GM23248 (cell line): ENCODE measurements around the gene ASPHD2. TPM values are rescaled to one million over a fixed set of nuclear protein-coding genes. Genes with fewer than 3 reads are reported as not detected.

Experiments
- DNase-seq: peaks from one replicate; pipeline ENCODE4 v3.0.0-alpha.2; 2015
- H2AFZ ChIP-seq: fragments of 200-600 bp; sonication (generic); 2 replicates; pipeline ENCODE4 v1.6.1; 2016; ENCODE audit warnings: antibody characterized with exemption
- H3F3A ChIP-seq: fragments of 200-600 bp; sonication (generic); 2 replicates; pipeline ENCODE4 v1.6.1; 2016; ENCODE audit warnings: mild to moderate bottlenecking, antibody characterized with exemption, mixed run types; ENCODE audit not compliant: insufficient read depth
- H3K27ac ChIP-seq: fragments of 200-600 bp; sonication (generic); 2 replicates; pipeline ENCODE4 v1.5.1; 2016; ENCODE audit warnings: mild to moderate bottlenecking
- H3K27me3 ChIP-seq: fragments of 200-600 bp; sonication (generic); replicated peaks from 2 replicates; pipeline ENCODE4 v1.6.1; 2016; ENCODE audit warnings: mild to moderate bottlenecking; ENCODE audit not compliant: insufficient read depth
- H3K36me3 ChIP-seq: fragments of 200-600 bp; sonication (generic); 2 replicates; pipeline ENCODE4 v1.6.1; 2016; ENCODE audit warnings: low read depth, mild to moderate bottlenecking
- H3K4me1 ChIP-seq: fragments of 200-600 bp; sonication (generic); 2 replicates; pipeline ENCODE4 v1.6.1; 2016; ENCODE audit warnings: mild to moderate bottlenecking; ENCODE audit not compliant: insufficient read depth
- H3K4me2 ChIP-seq: fragments of 200-600 bp; sonication (generic); one replicate; pipeline ENCODE4 v1.6.1; 2016; ENCODE audit warnings: mild to moderate bottlenecking; ENCODE audit not compliant: unreplicated experiment
- H3K4me3 ChIP-seq: fragments of 200-600 bp; sonication (generic); 2 replicates; pipeline ENCODE4 v1.5.1; 2016; ENCODE audit warnings: mild to moderate bottlenecking
- H3K79me2 ChIP-seq: fragments of 200-600 bp; sonication (generic); 2 replicates; pipeline ENCODE4 v1.6.1; 2016; ENCODE audit warnings: mild to moderate bottlenecking; ENCODE audit not compliant: insufficient read depth
- H3K9ac ChIP-seq: fragments of 200-600 bp; sonication (generic); 2 replicates; pipeline ENCODE4 v1.6.1; 2016; ENCODE audit warnings: mild to moderate bottlenecking
- H3K9me2 ChIP-seq: fragments of 200-600 bp; sonication (generic); 2 replicates; pipeline ENCODE4 v1.6.1; 2016; ENCODE audit warnings: mixed run types, mild to moderate bottlenecking, moderate library complexity; ENCODE audit not compliant: insufficient read depth
- H3K9me3 ChIP-seq: fragments of 200-600 bp; sonication (generic); one replicate; pipeline ENCODE4 v1.6.1; 2017; ENCODE audit warnings: low read depth
- H4K20me1 ChIP-seq: fragments of 200-600 bp; sonication (generic); 2 replicates; pipeline ENCODE4 v1.6.0; 2016; ENCODE audit not compliant: insufficient read depth
- EZH2 ChIP-seq: fragments of 200-600 bp; sonication (generic); IDR thresholded peaks from 2 replicates; pipeline ENCODE4 v1.6.1; 2018; ENCODE audit warnings: antibody characterized with exemption, mild to moderate bottlenecking; ENCODE audit not compliant: insufficient read depth, poor library complexity, severe bottlenecking
- EZH2phosphoT487 ChIP-seq: fragments of 200-600 bp; sonication (generic); IDR thresholded peaks from 2 replicates; pipeline ENCODE4 v1.6.1; 2018; ENCODE audit warnings: antibody characterized with exemption, moderate library complexity, mild to moderate bottlenecking, low read depth; ENCODE audit not compliant: insufficient read depth
- WGBS, 2 experiments: methylation state at CpG; one replicate each; pipeline ENCODE4 v1.1.6; 2015 to 2017; ENCODE audit warnings: low lambda C conversion rate in 2 of 2, low coverage in 1 of 2; ENCODE audit errors: missing lambda C conversion rate in 2 of 2; 5-methylcytosine and 5-hydroxymethylcytosine counted together
- in situ Hi-C: fragments of 300-500 bp; cut with MboI; formaldehyde crosslinking; loops from 2 replicates; pipeline ENCODE4 v1.15.0; 2020
- polyA plus RNA-seq: library from polyadenylated mRNA; unstranded; fragments of >200 nt; fragmentation: Nextera tagmentation; extraction: Ambion mirVana; gene quantifications from 2 replicates; pipeline ENCODE4 v1.2.1, GENCODE V29; 2016
- total RNA-seq: library from RNA; depleted of rRNA; stranded (reverse); fragments of >200 nt; shearing (Covaris generic); gene quantifications from 2 replicates; pipeline ENCODE4 v1.2.3, GENCODE V29; 2014; rRNA removed

ASPHD2 gene, protein sequence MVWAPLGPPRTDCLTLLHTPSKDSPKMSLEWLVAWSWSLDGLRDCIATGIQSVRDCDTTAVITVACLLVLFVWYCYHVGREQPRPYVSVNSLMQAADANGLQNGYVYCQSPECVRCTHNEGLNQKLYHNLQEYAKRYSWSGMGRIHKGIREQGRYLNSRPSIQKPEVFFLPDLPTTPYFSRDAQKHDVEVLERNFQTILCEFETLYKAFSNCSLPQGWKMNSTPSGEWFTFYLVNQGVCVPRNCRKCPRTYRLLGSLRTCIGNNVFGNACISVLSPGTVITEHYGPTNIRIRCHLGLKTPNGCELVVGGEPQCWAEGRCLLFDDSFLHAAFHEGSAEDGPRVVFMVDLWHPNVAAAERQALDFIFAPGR
- 1.4 and 1.8 TPM in 2 replicates for total RNA-seq
- 0.73 and 1.6 TPM in 2 replicates for polyA plus RNA-seq

DNA sequence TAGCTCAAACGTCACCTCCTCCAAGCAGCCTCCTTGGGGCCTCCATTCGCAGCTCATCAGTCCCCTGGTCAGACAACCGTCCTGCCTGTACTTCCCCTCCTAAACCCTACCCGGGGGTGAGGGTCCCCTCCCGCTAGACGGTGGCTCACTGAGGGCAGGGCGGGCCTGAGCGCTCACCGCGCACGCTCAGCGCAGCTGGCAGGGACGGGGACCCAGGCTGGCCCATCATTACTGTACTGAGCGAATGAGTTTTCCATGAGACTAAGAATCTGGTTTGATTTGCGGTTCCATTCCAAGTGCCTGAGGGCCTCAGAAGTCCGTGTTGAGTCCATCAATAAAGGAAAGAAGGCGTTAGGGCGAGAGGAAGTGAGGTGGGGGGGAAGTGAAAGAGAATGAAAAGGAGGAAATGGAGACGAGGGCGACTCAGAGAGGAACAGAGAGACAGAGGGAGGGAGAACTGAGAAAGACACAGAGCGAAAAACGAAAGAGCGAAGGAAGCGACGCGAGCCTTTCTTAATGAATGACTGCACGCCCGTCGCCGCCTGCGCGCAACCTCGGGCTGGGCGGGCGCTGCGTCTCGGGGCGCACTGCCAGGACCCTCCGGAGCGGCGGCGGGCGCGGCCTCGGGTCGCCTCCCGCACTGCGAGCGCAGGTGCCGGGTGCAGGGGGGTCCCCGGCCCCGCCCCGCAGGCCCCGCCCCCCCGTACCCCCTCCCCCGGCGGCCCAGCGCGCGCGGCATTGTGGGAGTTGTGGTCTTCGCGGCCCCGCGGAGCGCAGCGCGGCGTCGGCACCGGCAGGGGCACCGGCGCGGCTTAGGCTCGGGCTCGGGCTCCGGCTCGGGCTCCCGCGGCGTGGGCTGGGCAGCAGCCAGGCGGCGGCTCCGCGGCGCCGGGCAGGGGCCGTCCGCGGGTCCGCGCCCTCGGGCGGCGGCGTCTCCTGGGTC lies at the start of gene ASPHD2:
Gene ASPHD2 (plus strand): TSS at position 746 of the 943 bp plus-strand sequence. CDS start 4,356 bp downstream, outside the sequence.
- WGBS, 2 experiments = 4 to 6% methylated on average over 34 to 56 of the region's 96 CpGs
- no peaks in the 10 kb centered on the region for H4K20me1 ChIP-seq
- H3K9me2 ChIP-seq = no peaks in the 10 kb centered on the region
- no peaks in the 10 kb centered on the region; the same call in 1 of the 2 replicates for H3K27me3 ChIP-seq
- H3K27ac ChIP-seq = peak within 1 kb of the TSS; percentile 49
- no peaks in the 10 kb centered on the region for H3K79me2 ChIP-seq
- H3K4me1 ChIP-seq = no peaks in the 10 kb centered on the region
- TF ChIP-seq EZH2 = no peak
- no peak for TF ChIP-seq EZH2phosphoT487
- peak; percentile 80 for DNase-seq
- in situ Hi-C loops = no loop called here
- peak within 1 kb of the TSS; percentile 80 for H3K9ac ChIP-seq
- no peaks in the 10 kb centered on the region for H3K9me3 ChIP-seq
- 0 out of 2 replicates have a peak, but pooled peaks cover 6% of the 10 kb centered on the region for H3F3A ChIP-seq
- H2AFZ ChIP-seq = peak within 1 kb of the TSS; percentile 99
- H3K36me3 ChIP-seq = no peaks in the 10 kb centered on the region
- H3K4me3 ChIP-seq = peak within 1 kb of the TSS; percentile 98
- H3K4me2 ChIP-seq = peak within 1 kb of the TSS; percentile 92

DNA sequence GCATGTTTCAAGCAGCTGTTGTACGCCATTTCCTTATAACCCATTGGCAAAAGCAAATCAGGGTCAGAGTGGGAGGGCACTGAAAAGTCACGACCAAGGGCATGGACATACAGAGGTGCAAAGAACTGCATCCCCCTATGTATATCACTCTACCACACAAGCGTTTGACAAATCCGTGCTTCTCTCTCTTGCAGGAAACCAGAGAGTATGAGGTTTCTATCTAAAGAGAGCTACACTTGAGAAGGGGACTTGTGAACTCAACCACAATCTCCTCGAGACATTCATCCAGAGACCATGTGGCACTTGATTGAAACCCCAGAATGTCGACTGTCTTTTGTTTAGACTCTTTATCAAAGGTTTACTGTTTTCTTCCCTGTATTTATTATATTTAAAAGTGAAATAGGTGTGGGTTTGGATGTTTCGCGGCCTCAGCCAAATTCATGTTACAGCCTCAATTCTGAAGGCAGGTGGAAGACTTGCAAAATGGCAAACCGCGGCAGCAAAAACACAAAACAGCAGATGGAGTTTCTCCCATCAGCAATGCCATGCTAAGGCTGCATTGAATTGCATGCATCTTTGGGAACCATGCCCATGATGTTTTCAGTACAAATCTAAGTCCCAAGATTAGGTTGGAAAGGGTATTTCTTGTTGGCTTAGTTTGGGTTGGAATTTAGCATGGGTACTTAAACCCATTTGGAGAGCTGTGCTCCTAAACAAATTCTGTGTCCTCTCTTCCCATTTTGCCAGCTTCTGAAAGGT lies 48.8 kb upstream of the ASPHD2 start:
- Histone ChIP-seq H3K4me1 (no peaks in the 10 kb centered on the region), H3K27me3 (peaks cover 62% of the 10 kb centered on the region), H3K4me2 (no peak overlapping the region), H3K9me2 (no peaks in the 10 kb centered on the region), H3K79me2 (no peaks in the 10 kb centered on the region), H3K9me3 (no peaks in the 10 kb centered on the region), H2AFZ (no peak overlapping the region), H3K9ac (no peak overlapping the region), H3K27ac (no peak overlapping the region), H3F3A (no peaks in the 10 kb centered on the region), H4K20me1 (no peaks in the 10 kb centered on the region), H3K4me3 (no peak overlapping the region), H3K36me3 (no peaks in the 10 kb centered on the region)
- DNase-seq = no peak
- in situ Hi-C loops = no loop called here
- 51 to 52% methylated on average over 10 of the region's 10 CpGs for WGBS, 2 experiments
- TF ChIP-seq EZH2 (no peak), EZH2phosphoT487 (no peak)

DNA sequence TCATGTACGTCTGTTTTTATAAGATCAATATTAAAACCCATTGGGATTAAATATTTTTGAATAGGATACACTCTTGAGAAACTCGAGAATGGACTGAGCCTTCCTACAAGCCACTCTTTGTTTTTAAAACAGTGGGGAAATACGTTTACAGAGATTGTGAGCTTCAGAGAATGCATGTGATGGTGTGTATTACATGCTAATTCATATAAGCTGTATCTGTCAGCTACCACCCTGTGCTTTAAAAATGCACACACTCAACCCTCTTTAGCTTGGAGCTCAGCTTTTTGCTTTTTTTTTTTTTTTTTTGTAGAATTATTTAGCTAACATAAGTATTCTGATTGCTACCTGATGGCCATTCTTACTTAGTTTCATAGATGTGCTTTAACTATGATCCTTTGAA lies 46.3 kb upstream of the ASPHD2 start:
- no peaks in the 10 kb centered on the region for H3K9me3 ChIP-seq
- no peak overlapping the region for H3K4me3 ChIP-seq
- 4 to 10% methylated on average over 3 of the region's 3 CpGs for WGBS, 2 experiments
- TF ChIP-seq EZH2phosphoT487 (no peak), EZH2 (no peak)
- DNase-seq = no peak
- H3K9me2 ChIP-seq = no peaks in the 10 kb centered on the region
- peaks cover 66% of the 10 kb centered on the region for H3K27me3 ChIP-seq
- H3K4me1 ChIP-seq = no peaks in the 10 kb centered on the region
- H3K4me2 ChIP-seq = no peak overlapping the region
- no peak overlapping the region for H2AFZ ChIP-seq
- in situ Hi-C loops = no loop called here
- H3K36me3 ChIP-seq = no peaks in the 10 kb centered on the region
- H3K79me2 ChIP-seq = no peaks in the 10 kb centered on the region
- H3K27ac ChIP-seq = no peak overlapping the region
- no peaks in the 10 kb centered on the region for H3F3A ChIP-seq
- H3K9ac ChIP-seq = no peak overlapping the region
- no peaks in the 10 kb centered on the region for H4K20me1 ChIP-seq

DNA sequence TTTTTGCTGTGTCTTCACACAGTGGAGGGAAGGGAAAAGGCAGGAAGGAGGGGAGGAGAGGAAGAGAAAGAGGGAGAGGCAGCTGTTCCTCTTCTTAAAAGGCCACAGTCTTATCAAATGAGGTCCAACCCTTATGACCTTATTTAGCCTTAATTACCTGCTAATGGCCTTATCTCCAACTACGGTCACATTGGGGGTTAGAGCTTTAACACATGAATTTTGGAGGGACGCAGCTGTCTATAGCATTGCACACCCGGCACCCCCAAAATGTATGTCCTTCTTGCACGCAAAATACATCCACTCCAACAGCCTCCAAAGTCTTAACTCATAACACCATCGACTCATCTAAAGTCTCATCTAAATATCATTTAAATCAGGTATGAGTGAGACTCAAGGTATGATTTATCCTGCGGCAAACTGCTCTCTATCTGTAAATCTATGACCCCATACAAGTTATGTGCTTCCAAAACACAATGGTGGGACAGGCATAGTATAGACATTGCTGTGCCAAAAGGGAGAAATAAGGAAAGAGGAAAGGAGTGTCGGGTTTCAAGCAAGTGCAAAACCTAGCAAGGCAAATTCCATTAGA lies 45.0 kb upstream of the ASPHD2 start:
- H3K9me2 ChIP-seq = no peaks in the 10 kb centered on the region
- no peak overlapping the region for H3K9ac ChIP-seq
- no peaks in the 10 kb centered on the region for H3K36me3 ChIP-seq
- H3K4me3 ChIP-seq = no peak overlapping the region
- TF ChIP-seq EZH2 (no peak), EZH2phosphoT487 (no peak)
- no peaks in the 10 kb centered on the region for H3F3A ChIP-seq
- in situ Hi-C loops = no loop called here
- no peaks in the 10 kb centered on the region for H3K4me1 ChIP-seq
- H3K27me3 ChIP-seq = peaks cover 61% of the 10 kb centered on the region
- no peaks in the 10 kb centered on the region for H3K9me3 ChIP-seq
- no peaks in the 10 kb centered on the region for H4K20me1 ChIP-seq
- no peak overlapping the region for H3K4me2 ChIP-seq
- H3K27ac ChIP-seq = no peak overlapping the region
- H3K79me2 ChIP-seq = no peaks in the 10 kb centered on the region
- H2AFZ ChIP-seq = no peak overlapping the region
- WGBS, 2 experiments = 39 to 41% methylated on average over 7 of the region's 7 CpGs
- no peak for DNase-seq
